Upper lobe of left lung (tissue), 6 donors: Measurements from ENCODE around the gene CHRNA4. TPM values are rescaled to one million over a fixed set of nuclear protein-coding genes. Genes with fewer than 3 reads are reported as not detected.
A peak's percentile ranks its signal among the peaks of the same experiment; 100 is the strongest.

ENCODE experiments used
- ATAC-seq, 2 donors: fragments of 200-7000 bp; cut with Tn5 transposase; one replicate each; pipeline ENCODE4 v1.9.1; 2022; ENCODE audit warnings: mild to moderate bottlenecking in 2 of 2, moderate library complexity in 2 of 2; ENCODE audit not compliant: low FRiP score in 2 of 2
- DNase-seq, 2 donors: peaks; one replicate each; pipeline ENCODE4 v3.0.0-alpha.2; 2019 to 2020
- H3K27ac ChIP-seq, 4 donors: fragments of 200-600 bp; sonication (generic); one replicate each; pipeline ENCODE4 v1.5.1; 2016 to 2019
- H3K27me3 ChIP-seq, 4 donors: fragments of 200-600 bp; sonication (generic); one replicate each; pipeline ENCODE4 v1.5.1; 2017 to 2019
- H3K36me3 ChIP-seq, 4 donors: fragments of 200-600 bp; sonication (generic); one replicate each; pipeline ENCODE4 v1.5.1; 2016 to 2019
- H3K4me1 ChIP-seq, 4 donors: fragments of 200-600 bp; sonication (generic); one replicate each; pipeline ENCODE4 v1.5.1; 2018 to 2019
- H3K4me3 ChIP-seq, 4 donors: fragments of 200-600 bp; sonication (generic); one replicate each; pipeline ENCODE4 v1.5.1; 2017 to 2019; ENCODE audit warnings: mild to moderate bottlenecking in 2 of 4, moderate library complexity in 1 of 4
- H3K9me3 ChIP-seq, 4 donors: fragments of 200-600 bp; sonication (generic); one replicate each; pipeline ENCODE4 v1.5.1; 2018 to 2019
- CTCF ChIP-seq, 6 experiments: fragments of 450-650 bp in 4 of 6; fragments of 200-600 bp in 2 of 6; sonication (generic) in 2 of 6; IDR thresholded peaks; one replicate each; pipeline ENCODE4 v1.5.1; 2016 to 2019; ENCODE audit warnings: antibody characterized with exemption in 6 of 6
- EP300 ChIP-seq, 4 donors: sonication (generic); formaldehyde crosslinking; IDR thresholded peaks; one replicate each; pipeline ENCODE4 v1.5.1; 2017; ENCODE audit warnings: antibody characterized with exemption in 4 of 4, control low read depth in 2 of 4
- POLR2A ChIP-seq, 4 donors: fragments of 450-650 bp; IDR thresholded peaks; one replicate each; pipeline ENCODE4 v1.5.1; 2016 to 2017; ENCODE audit warnings: antibody characterized with exemption in 4 of 4, mild to moderate bottlenecking in 2 of 4
- POLR2AphosphoS5 ChIP-seq, 2 donors: sonication (generic); formaldehyde crosslinking; IDR thresholded peaks; one replicate each; pipeline ENCODE4 v1.5.1; 2017; ENCODE audit warnings: antibody characterized with exemption in 2 of 2
- WGBS, 2 donors: methylation state at CpG; one replicate each; pipeline ENCODE4 v1.1.5; 2017 to 2018; 5-methylcytosine and 5-hydroxymethylcytosine counted together
- total RNA-seq, 6 donors: library from RNA; depleted of rRNA in 4 of 6; stranded (reverse); fragments of >200 nt in 4 of 6; gene quantifications; one replicate each; pipeline versions ENCODE4 v1.1.0 to v1.2.1, GENCODE V29; 2016 to 2021
- donor health status: DM: no; HTN: no; CAD: no; lungs with moderate emphysema.
- donor health status: DM: no; HTN: yes; CAD: no; lungs with severe emphysema.

CHRNA4 gene
- total RNA-seq, 6 donors from 2014 or later: 0.10 TPM; not detected in 5

- WGBS, 2 donors: 80% methylated on average over 13 of the region's 23 CpGs; no CpG with 5 or more reads in 1 of the 2 donors
- Histone ChIP-seq H3K27me3 (no peaks in the 10 kb centered on the region), H3K9me3 (no peaks in the 10 kb centered on the region), H3K36me3 (no peaks in the 10 kb centered on the region), H3K27ac (no peak overlapping the region), H3K4me3 (no peak overlapping the region), H3K4me1 (peaks cover 0 to 4% (median 2%) of the 10 kb centered on the region in 4 donors)
- DNase-seq (peak in 1 of 2 donors; percentile 75), ATAC-seq (no peak)
- TF ChIP-seq POLR2AphosphoS5 (IDR thresholded peaks at IDR 0.05): no peak
- TF ChIP-seq CTCF (IDR thresholded peaks at IDR 0.05): no peak
- no peak for TF ChIP-seq EP300 (IDR thresholded peaks at IDR 0.05)
- TF ChIP-seq POLR2A (IDR thresholded peaks at IDR 0.05): no peak
Observed at GRCh38 chr20:63320041-63320511, 41.1 kb downstream of the CHRNA4 start.

GRCh38 chr20:63319164-63320040 is 41.7 kb downstream of the CHRNA4 start:
- Histone ChIP-seq H3K27me3 (no peaks in the 10 kb centered on the region), H3K27ac (no peak overlapping the region), H3K9me3 (no peaks in the 10 kb centered on the region), H3K4me3 (no peak overlapping the region), H3K4me1 (peaks cover 0 to 4% (median 2%) of the 10 kb centered on the region in 4 donors), H3K36me3 (no peaks in the 10 kb centered on the region)
- 81 to 100% methylated on average over 1 to 20 of the region's 25 CpGs for WGBS, 2 donors
- DNase-seq (peak in 1 of 2 donors; percentile 57), ATAC-seq (no peak)
- TF ChIP-seq POLR2A (IDR thresholded peaks at IDR 0.05) (no peak), CTCF (IDR thresholded peaks at IDR 0.05) (no peak), EP300 (IDR thresholded peaks at IDR 0.05) (no peak), POLR2AphosphoS5 (IDR thresholded peaks at IDR 0.05) (no peak)

GRCh38 chr20:63318391-63319163 is 42.6 kb downstream of the CHRNA4 start:
- ATAC-seq: no peak
- WGBS, 2 donors: 91 to 93% methylated on average over 7 to 24 of the region's 24 CpGs
- Histone ChIP-seq H3K27ac (no peak overlapping the region), H3K36me3 (no peaks in the 10 kb centered on the region), H3K4me3 (no peak overlapping the region), H3K4me1 (peaks cover 0 to 4% (median 2%) of the 10 kb centered on the region in 4 donors), H3K27me3 (no peaks in the 10 kb centered on the region), H3K9me3 (no peaks in the 10 kb centered on the region)
- TF ChIP-seq EP300 (IDR thresholded peaks at IDR 0.05) (no peak), CTCF (IDR thresholded peaks at IDR 0.05) (no peak)
- DNase-seq: peak in 1 of 2 donors; percentile 66

GRCh38 chr20:63317601-63318291 is 43.4 kb downstream of the CHRNA4 start:
- H3K9me3 ChIP-seq: no peaks in the 10 kb centered on the region
- no peaks in the 10 kb centered on the region for H3K36me3 ChIP-seq
- no peak overlapping the region for H3K27ac ChIP-seq
- peaks cover 0 to 4% (median 2%) of the 10 kb centered on the region in 4 donors for H3K4me1 ChIP-seq
- TF ChIP-seq POLR2AphosphoS5 (IDR thresholded peaks at IDR 0.05) (no peak), POLR2A (IDR thresholded peaks at IDR 0.05) (no peak), EP300 (IDR thresholded peaks at IDR 0.05) (no peak), CTCF (IDR thresholded peaks at IDR 0.05) (no peak)
- no peak overlapping the region for H3K4me3 ChIP-seq
- ATAC-seq (no peak), DNase-seq (peak in 1 of 2 donors; percentile 41)
- 78 to 81% methylated on average over 15 to 18 of the region's 18 CpGs for whole genome bisulfite sequencing, 2 donors
- no peaks in the 10 kb centered on the region for H3K27me3 ChIP-seq
